Endothelial cell of umbilical vein (primary cell): ENCODE measurements around the gene TMEFF1. TPM values are rescaled to one million over a fixed set of nuclear protein-coding genes. Genes with fewer than 3 reads are reported as not detected.
A peak's percentile ranks its signal among the peaks of the same experiment; 100 is the strongest.

ENCODE experiments used
- BruUV-seq: library from RNA; stranded (reverse); fragments of 400-500 nt; replicated peaks from 2 replicates; lab custom pipeline; 2021; lab: Mats Ljungman, UMichigan
- CTCF ChIA-PET: fragments of 300-600, 350-600 bp; sonication (Branson Sonifier 250); formaldehyde crosslinking; loops from one replicate; lab custom pipeline; 2021; ENCODE audit warnings: antibody characterized with exemption, inconsistent platforms; lab: Charles Lee
- POLR2A ChIA-PET: fragments of 300-600, 350-600 bp; sonication (Branson Sonifier 250); formaldehyde crosslinking; loops from one replicate; lab custom pipeline; 2021; ENCODE audit warnings: antibody characterized with exemption, inconsistent platforms; lab: Charles Lee
- DNase-seq: peaks from one replicate; pipeline ENCODE4 v3.0.0-alpha.2; 2011; ENCODE audit warnings: low read depth, low spot score
- FAIRE-seq: peaks from 2 replicates; lab custom pipeline; 2011; peaks lifted over from hg19 to GRCh38; lab: Jason Lieb, UNC
- H2AFZ ChIP-seq: 2 replicates; pipeline ENCODE4 v1.6.0; 2012; ENCODE audit warnings: low read depth, low read length, control low read depth, inconsistent platforms
- H3K27ac ChIP-seq: 2 replicates; pipeline ENCODE4 v1.5.1; 2011; ENCODE audit warnings: low read depth, mild to moderate bottlenecking, control low read depth, low read length, moderate library complexity; ENCODE audit not compliant: insufficient read depth
- H3K27me3 ChIP-seq, 2 experiments: 2 replicates each; pipeline versions ENCODE4 v1.6.0 to v1.6.1; 2011; ENCODE audit warnings: low read length in 2 of 2, mixed read lengths in 1 of 2; ENCODE audit not compliant: control insufficient read depth in 2 of 2, insufficient read depth in 2 of 2
- H3K36me3 ChIP-seq, 2 experiments: 2 replicates in 1 of 2; 3 replicates in 1 of 2; pipeline ENCODE4 v1.5.1; 2011; ENCODE audit warnings: low read length in 2 of 2, mild to moderate bottlenecking in 1 of 2, moderate library complexity in 1 of 2; ENCODE audit not compliant: control insufficient read depth in 2 of 2, insufficient read depth in 2 of 2; ENCODE audit errors: extremely low read depth in 1 of 2
- H3K4me1 ChIP-seq: 3 replicates; pipeline ENCODE4 v1.5.1; 2011; ENCODE audit warnings: mild to moderate bottlenecking, low read length; ENCODE audit not compliant: control insufficient read depth, insufficient read depth; ENCODE audit errors: extremely low read depth
- H3K4me2 ChIP-seq: 2 replicates; pipeline ENCODE4 v1.6.1; 2011; ENCODE audit warnings: low read length, control low read depth, mixed read lengths; ENCODE audit not compliant: insufficient read depth
- H3K4me3 ChIP-seq, 3 experiments: fragments of 200-600 bp in 1 of 3; sonication (generic), shearing (Covaris generic) in 1 of 3; replicated peaks in 1 of 3; 2 replicates each; pipeline ENCODE4 v1.5.1; 2011 to 2016; ENCODE audit warnings: control low read depth in 3 of 3, low read length in 3 of 3, mild to moderate bottlenecking in 2 of 3, inconsistent platforms in 1 of 3, low read depth in 1 of 3, moderate library complexity in 1 of 3; ENCODE audit not compliant: insufficient read depth in 1 of 3
- H3K79me2 ChIP-seq: 2 replicates; pipeline ENCODE4 v1.6.0; 2012; ENCODE audit warnings: low read length, inconsistent platforms; ENCODE audit not compliant: control insufficient read depth, insufficient read depth
- H3K9ac ChIP-seq: replicated peaks from 2 replicates; pipeline ENCODE3; 2011; ENCODE audit warnings: low read length, control low read depth; ENCODE audit not compliant: insufficient read depth; ENCODE audit errors: extremely low read depth
- H3K9me1 ChIP-seq: replicated peaks from 3 replicates; pipeline ENCODE4 v1.6.0; 2011; ENCODE audit warnings: mild to moderate bottlenecking, low read length; ENCODE audit not compliant: control insufficient read depth, insufficient read depth; ENCODE audit errors: extremely low read depth
- H3K9me3 ChIP-seq: replicated peaks from 2 replicates; pipeline ENCODE4 v1.5.1; 2012; ENCODE audit warnings: low read length, inconsistent platforms; ENCODE audit not compliant: control insufficient read depth, insufficient read depth
- H4K20me1 ChIP-seq: replicated peaks from 2 replicates; pipeline ENCODE3; 2011; ENCODE audit warnings: mild to moderate bottlenecking, low read length; ENCODE audit not compliant: control insufficient read depth, insufficient read depth; ENCODE audit errors: extremely low read depth
- CTCF ChIP-seq, 2 donors: IDR thresholded peaks; 1 replicate in 1 of 2; 2 replicates in 1 of 2; pipeline ENCODE4 v1.5.1; 2011; ENCODE audit warnings: low read length in 2 of 2, mild to moderate bottlenecking in 2 of 2, moderate library complexity in 2 of 2, control low read depth in 1 of 2, inconsistent platforms in 1 of 2, low read depth in 1 of 2; ENCODE audit not compliant: insufficient read depth in 1 of 2; ENCODE audit errors: extremely low read depth in 1 of 2
- EZH2 ChIP-seq: IDR thresholded peaks from 2 replicates; pipeline ENCODE4 v1.6.1; 2012; ENCODE audit warnings: borderline replicate concordance, low read depth, mild to moderate bottlenecking, moderate library complexity, low read length, inconsistent platforms; ENCODE audit not compliant: severe bottlenecking
- FOS ChIP-seq: IDR thresholded peaks from 2 replicates; pipeline ENCODE4 v1.6.1; 2011; ENCODE audit warnings: mild to moderate bottlenecking, low read length, moderate library complexity, borderline replicate concordance; ENCODE audit not compliant: insufficient read depth
- GATA2 ChIP-seq: IDR thresholded peaks from 2 replicates; pipeline ENCODE4 v1.7.0; 2011; ENCODE audit warnings: low read depth, mild to moderate bottlenecking, moderate library complexity, mixed read lengths, low read length; ENCODE audit not compliant: insufficient read length, insufficient read depth
- JUN ChIP-seq: IDR thresholded peaks from 2 replicates; pipeline ENCODE4 v1.6.1; 2011; ENCODE audit warnings: borderline replicate concordance, low read depth; ENCODE audit not compliant: insufficient read length, insufficient read depth
- MAX ChIP-seq: IDR thresholded peaks from 2 replicates; pipeline ENCODE4 v1.6.1; 2011; ENCODE audit not compliant: insufficient read depth, insufficient read length
- MYC ChIP-seq: IDR thresholded peaks from one replicate; pipeline ENCODE4 v1.6.1; 2011; ENCODE audit warnings: mild to moderate bottlenecking, low read depth, low read length
- POLR2A ChIP-seq: IDR thresholded peaks from 2 replicates; pipeline ENCODE4 v1.6.1; 2012; ENCODE audit warnings: low read depth, mild to moderate bottlenecking, control low read depth, low read length
- POLR2AphosphoS5 ChIP-seq: IDR thresholded peaks from 2 replicates; pipeline ENCODE4 v1.6.1; 2012; ENCODE audit warnings: low read depth, mild to moderate bottlenecking, control low read depth, low read length, moderate library complexity; ENCODE audit not compliant: insufficient read depth
- dilution Hi-C: fragments of 300-500 bp; cut with MboI; formaldehyde crosslinking; loops from one replicate; pipeline ENCODE4 v1.15.0; 2019; ENCODE audit warnings: low sequenced_read_pairs; ENCODE audit not compliant: extremely low pct_ligation_motif_present
- intact Hi-C: fragments of 100-400 bp; cut with micrococcal nuclease; formaldehyde crosslinking; loops from one replicate; pipeline ENCODE4 v1.10.0; 2022
- polyA plus RNA-seq, 4 experiments: library from polyadenylated mRNA; depleted of rRNA in 3 of 4; stranded (reverse) in 3 of 4; unstranded in 1 of 4; fragments of >200 nt; gene quantifications; 2 replicates each; pipeline versions ENCODE4 v1.2.1 to v1.2.3, GENCODE V29; 2011 to 2012; ENCODE audit warnings: missing spikeins in 1 of 4
- total RNA-seq: library from RNA; stranded (reverse); gene quantifications from 2 replicates; pipeline ENCODE4 v1.2.3, GENCODE V29; 2021

The TMEFF1 gene
- total and polyA plus RNA-seq, 2 donors (not counting 3 experiments of a cell fraction or from before 2014, with no cell fraction given), result 3.0 to 14.6 TPM

- BruUV-seq, result no TSS peak
- Histone ChIP-seq H3K27me3 (no peaks in the 10 kb centered on the region), H3K4me1 (peaks cover 36% of the 10 kb centered on the region), H3K79me2 (peaks cover 74% of the 10 kb centered on the region), H3K4me3 (no peak overlapping the region), H2AFZ (no peak overlapping the region), H3K9me1 (no peaks in the 10 kb centered on the region), H3K9me3 (no peaks in the 10 kb centered on the region), H3K4me2 (peak overlapping the region; percentile 84), H4K20me1 (peaks cover under 1% of the 10 kb centered on the region), H3K9ac (no peak overlapping the region), H3K36me3 (no peaks in the 10 kb centered on the region), H3K27ac (peak overlapping the region; percentile 98)
- DNase-seq (no peak), FAIRE-seq (no peak)
- ChIA-PET CTCF (interaction anchor here (0.8 to 2.8 kb wide), 3 partner anchors 104 to 1246 kb away, joined by 3 to 19 read pairs (median 7); no protein-coding TSS in a partner anchor), POLR2A (no interaction called here)
- no peak for TF ChIP-seq GATA2
- TF ChIP-seq POLR2A, result no peak
- TF ChIP-seq MAX, result no peak
- no peak for TF ChIP-seq POLR2AphosphoS5
- TF ChIP-seq CTCF (IDR thresholded peaks at IDR 0.05; ENCODE audit: extremely low read depth in 1 of 2, insufficient read depth in 1 of 2, low read depth in 1 of 2, low read length in 2 of 2), result no peak
- TF ChIP-seq JUN, result no peak
- TF ChIP-seq EZH2, result no peak
- TF ChIP-seq MYC, result no peak
- TF ChIP-seq FOS, result no peak
- intact Hi-C loops (no loop called here), dilution Hi-C loops (loop anchor here (25.0 kb wide), 1 partner anchor 93 kb away; no protein-coding TSS in a partner anchor)
Observed at GRCh38 chr9:100430286-100430940, 42.5 kb upstream of the TMEFF1 start.
